B cell (primary cell): ENCODE data around the gene NKX6-2. TPM values are rescaled to one million over a fixed set of nuclear protein-coding genes. Genes with fewer than 3 reads are reported as not detected.
"Not testable (repeated sequence)": the region's sequence is repeated elsewhere in the genome, so short reads cannot be mapped to it uniquely, and the experiment has no call there.

Source experiments
- ATAC-seq: fragments of 200-7000 bp; cut with Tn5 transposase; one replicate; pipeline ENCODE4 v1.10.0; 2021; ENCODE audit warnings: low read depth, mild to moderate bottlenecking, moderate number of reproducible peaks, moderate library complexity
- CTCF ChIA-PET: fragments of 350-600 bp; sonication (Branson Sonifier 250); formaldehyde crosslinking; loops from one replicate; lab custom pipeline; 2021; ENCODE audit warnings: antibody characterized with exemption, inconsistent platforms; lab: Charles Lee
- POLR2A ChIA-PET: fragments of 350-600 bp; sonication (Branson Sonifier 250); formaldehyde crosslinking; loops from one replicate; lab custom pipeline; 2021; ENCODE audit warnings: antibody characterized with exemption; lab: Charles Lee
- DNase-seq: peaks from one replicate; pipeline ENCODE4 v3.0.0; 2013
- H2AFZ ChIP-seq: 2 replicates; pipeline ENCODE4 v1.6.1; 2012; ENCODE audit warnings: mild to moderate bottlenecking, low read depth, low read length; ENCODE audit not compliant: insufficient read depth, poor library complexity, severe bottlenecking
- H3K27ac ChIP-seq, 2 donors: 1 replicate in 1 of 2; 2 replicates in 1 of 2; pipeline ENCODE4 v1.5.1; 2012 to 2013; ENCODE audit warnings: low read length in 2 of 2, mild to moderate bottlenecking in 2 of 2, moderate library complexity in 1 of 2
- H3K27me3 ChIP-seq, 4 experiments: fragments of 200-600 bp in 1 of 4; sonication (generic) in 1 of 4; replicated peaks in 1 of 4; 1 replicate in 2 of 4; 2 replicates in 2 of 4; pipeline versions ENCODE4 v1.6.1 to v1.7.0; 2013 to 2016; ENCODE audit warnings: low read length in 3 of 4, mild to moderate bottlenecking in 2 of 4, mixed read lengths in 1 of 4, moderate library complexity in 1 of 4; ENCODE audit not compliant: insufficient read depth in 4 of 4, control insufficient read depth in 3 of 4; ENCODE audit errors: control extremely low read depth in 1 of 4
- H3K36me3 ChIP-seq, 2 experiments: replicated peaks in 1 of 2; 1 replicate in 1 of 2; 2 replicates in 1 of 2; pipeline versions ENCODE4 v1.6.1 to v1.7.1; 2013; ENCODE audit warnings: low read length in 1 of 2; ENCODE audit not compliant: insufficient read depth in 2 of 2, control insufficient read depth in 1 of 2; ENCODE audit errors: control extremely low read depth in 1 of 2, extremely low read depth in 1 of 2
- H3K4me1 ChIP-seq, 2 donors: fragments of 200-600 bp in 1 of 2; sonication (generic) in 1 of 2; 1 replicate in 1 of 2; 2 replicates in 1 of 2; pipeline versions ENCODE4 v1.5.1 to v1.6.1; 2013 to 2017; ENCODE audit warnings: low read length in 2 of 2; ENCODE audit not compliant: control insufficient read depth in 2 of 2, insufficient read depth in 2 of 2
- H3K4me2 ChIP-seq: replicated peaks from 2 replicates; pipeline ENCODE3; 2012; ENCODE audit warnings: mild to moderate bottlenecking, low read depth, low read length; ENCODE audit not compliant: poor library complexity, severe bottlenecking
- H3K4me3 ChIP-seq, 5 experiments: fragments of 200-600 bp in 1 of 5; sonication (generic) in 1 of 5; 1 replicate in 3 of 5; 2 replicates in 2 of 5; pipeline versions ENCODE4 v1.5.1 to v1.7.0; 2011 to 2016; ENCODE audit warnings: low read length in 4 of 5, mild to moderate bottlenecking in 4 of 5, low read depth in 2 of 5, control low read depth in 1 of 5, moderate library complexity in 1 of 5; ENCODE audit not compliant: insufficient read depth in 1 of 5; ENCODE audit errors: control extremely low read depth in 1 of 5, extremely low read depth in 1 of 5
- H3K79me2 ChIP-seq: fragments of 200-600 bp; sonication (generic); one replicate; pipeline ENCODE4 v1.6.0; 2016; ENCODE audit warnings: low read length; ENCODE audit not compliant: control insufficient read depth, insufficient read depth
- H3K9ac ChIP-seq: fragments of 200-600 bp; sonication (generic); 2 replicates; pipeline ENCODE4 v1.6.1; 2017; ENCODE audit warnings: mild to moderate bottlenecking, low read length, moderate library complexity
- H3K9me3 ChIP-seq, 3 donors: one replicate each; pipeline versions ENCODE4 v1.6.1 to v1.7.1; 2013; ENCODE audit warnings: low read length in 2 of 3; ENCODE audit not compliant: control insufficient read depth in 2 of 3, insufficient read depth in 1 of 3; ENCODE audit errors: control extremely low read depth in 1 of 3
- H4K20me1 ChIP-seq: 2 replicates; pipeline ENCODE4 v1.6.0; 2012; ENCODE audit warnings: mild to moderate bottlenecking, low read length; ENCODE audit not compliant: insufficient read depth, control insufficient read depth, poor library complexity, severe bottlenecking
- H3K27ac Mint-ChIP-seq: one replicate; pipeline ENCODE4 v1.8.0; 2021; ENCODE audit warnings: mixed read lengths
- H3K27me3 Mint-ChIP-seq: one replicate; pipeline ENCODE4 v1.8.0; 2021; ENCODE audit warnings: mixed read lengths
- H3K4me1 Mint-ChIP-seq: one replicate; pipeline ENCODE4 v1.8.0; 2021; ENCODE audit warnings: mixed read lengths
- H3K4me3 Mint-ChIP-seq: one replicate; pipeline ENCODE4 v1.8.0; 2021; ENCODE audit warnings: mixed read lengths
- H3K9me3 Mint-ChIP-seq: one replicate; pipeline ENCODE4 v1.8.0; 2022; ENCODE audit warnings: mixed read lengths; ENCODE audit not compliant: insufficient read depth
- EZH2 ChIP-seq: IDR thresholded peaks from 2 replicates; pipeline ENCODE4 v1.6.1; 2012; ENCODE audit warnings: borderline replicate concordance, low read depth, mild to moderate bottlenecking, moderate library complexity, low read length; ENCODE audit not compliant: insufficient read depth, poor library complexity, severe bottlenecking
- WGBS: methylation state at CpG from one replicate; pipeline ENCODE4 v1.1.5; 2013; ENCODE audit warnings: missing lambda C conversion rate; ENCODE audit not compliant: insufficient coverage; 5-methylcytosine and 5-hydroxymethylcytosine counted together
- intact Hi-C: fragments of 100-400 bp; cut with micrococcal nuclease; formaldehyde crosslinking; loops from one replicate; pipeline ENCODE4 v1.10.0; 2022
- polyA plus RNA-seq: library from polyadenylated mRNA; depleted of rRNA; stranded (reverse); fragments of >200 nt; gene quantifications from 2 replicates; pipeline ENCODE4 v1.2.3, GENCODE V29; 2012
- total RNA-seq, 2 donors: library from RNA; stranded (reverse); fragments of 120-200 nt in 1 of 2; gene quantifications; 1 replicate in 1 of 2; 2 replicates in 1 of 2; pipeline versions ENCODE4 v1.2.3 to v1.2.4, GENCODE V29; 2013 to 2022
- TF ChIP-seq, protein P1 (sequence below): fragments of 200-600 bp; IDR thresholded peaks from one replicate; pipeline ENCODE4 v1.8.0; 2022; ENCODE audit warnings: antibody characterized with exemption, mild to moderate bottlenecking

Gene NKX6-2
- total and polyA plus RNA-seq, 2 donors (not counting 1 experiment from before 2014, with no cell fraction given), result not detected

DNA sequence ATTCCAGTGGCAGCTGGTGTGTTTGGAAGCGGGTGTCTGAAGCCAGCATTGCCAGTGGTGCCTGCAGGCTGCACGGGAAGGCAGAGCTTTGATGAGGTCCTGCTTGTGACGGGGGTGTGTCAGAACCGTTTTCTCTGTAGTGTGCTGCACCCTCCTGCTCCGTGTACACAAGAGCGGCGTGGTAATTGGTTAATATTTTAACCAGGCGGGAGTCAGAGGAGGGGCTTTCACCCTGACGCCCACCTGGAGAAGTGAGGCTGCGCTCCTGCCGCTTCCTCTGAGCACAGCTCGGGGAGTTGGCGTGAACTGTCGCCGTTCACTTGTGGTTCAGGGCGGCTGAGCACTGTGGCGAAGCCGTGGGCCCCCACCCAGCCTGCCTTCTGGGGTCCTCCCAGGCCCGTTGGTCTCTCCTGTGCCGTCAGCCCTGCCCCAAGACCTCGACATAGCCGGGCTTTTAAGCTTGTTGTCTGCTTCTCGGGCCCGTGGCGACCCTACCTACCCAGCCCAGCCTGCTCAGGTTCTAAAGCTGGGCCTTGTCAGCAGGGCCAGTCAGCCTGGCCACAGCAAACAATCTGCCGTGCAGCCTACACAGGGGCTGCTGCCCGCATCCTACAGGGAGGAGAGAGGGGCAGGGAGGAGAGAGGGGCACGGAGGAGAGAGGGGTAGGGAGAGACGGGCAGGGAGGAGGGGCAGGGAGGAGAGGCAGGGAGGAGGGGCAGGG is 11.6 kb downstream of the NKX6-2 start:
- H3K27me3 ChIP-seq, result no peaks in the 10 kb centered on the region
- peaks cover 36% of the 10 kb centered on the region for H4K20me1 ChIP-seq
- CTCF ChIA-PET, result no interaction called here
- no peak overlapping the region for H3K9ac ChIP-seq
- peaks cover 0 to 39% of the 10 kb centered on the region in 2 experiments for H3K36me3 ChIP-seq
- POLR2A ChIA-PET, result no interaction called here
- no peak overlapping the region for H3K4me3 ChIP-seq
- no peak overlapping the region for H3K27ac ChIP-seq
- H3K4me3 Mint-ChIP-seq, result no peak overlapping the region
- intact Hi-C loops, result no loop called here
- TF ChIP-seq, protein P1, sequence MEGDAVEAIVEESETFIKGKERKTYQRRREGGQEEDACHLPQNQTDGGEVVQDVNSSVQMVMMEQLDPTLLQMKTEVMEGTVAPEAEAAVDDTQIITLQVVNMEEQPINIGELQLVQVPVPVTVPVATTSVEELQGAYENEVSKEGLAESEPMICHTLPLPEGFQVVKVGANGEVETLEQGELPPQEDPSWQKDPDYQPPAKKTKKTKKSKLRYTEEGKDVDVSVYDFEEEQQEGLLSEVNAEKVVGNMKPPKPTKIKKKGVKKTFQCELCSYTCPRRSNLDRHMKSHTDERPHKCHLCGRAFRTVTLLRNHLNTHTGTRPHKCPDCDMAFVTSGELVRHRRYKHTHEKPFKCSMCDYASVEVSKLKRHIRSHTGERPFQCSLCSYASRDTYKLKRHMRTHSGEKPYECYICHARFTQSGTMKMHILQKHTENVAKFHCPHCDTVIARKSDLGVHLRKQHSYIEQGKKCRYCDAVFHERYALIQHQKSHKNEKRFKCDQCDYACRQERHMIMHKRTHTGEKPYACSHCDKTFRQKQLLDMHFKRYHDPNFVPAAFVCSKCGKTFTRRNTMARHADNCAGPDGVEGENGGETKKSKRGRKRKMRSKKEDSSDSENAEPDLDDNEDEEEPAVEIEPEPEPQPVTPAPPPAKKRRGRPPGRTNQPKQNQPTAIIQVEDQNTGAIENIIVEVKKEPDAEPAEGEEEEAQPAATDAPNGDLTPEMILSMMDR, result no peak
- no peak for TF ChIP-seq EZH2
- no peak overlapping the region for H3K27ac Mint-ChIP-seq
- no peak for DNase-seq
- no peaks in the 10 kb centered on the region for H3K9me3 Mint-ChIP-seq
- H3K79me2 ChIP-seq, result no peaks in the 10 kb centered on the region
- H3K4me2 ChIP-seq, result no peak overlapping the region
- H2AFZ ChIP-seq, result no peak overlapping the region
- WGBS, result 97% methylated on average over 27 of the region's 29 CpGs
- peaks cover 0 to 28% (median 0%) of the 10 kb centered on the region in 3 donors for H3K9me3 ChIP-seq
- H3K27me3 Mint-ChIP-seq, result no peaks in the 10 kb centered on the region
- ATAC-seq, result no peak
- no peaks in the 10 kb centered on the region for H3K4me1 ChIP-seq
- no peaks in the 10 kb centered on the region for H3K4me1 Mint-ChIP-seq

GRCh38 chr10:132772816-132773215 is 13.1 kb downstream of the NKX6-2 start:
- DNase-seq, H3K79me2 ChIP-seq, H3K9me3 Mint-ChIP-seq, H2AFZ ChIP-seq, CTCF ChIA-PET, H3K4me1 ChIP-seq, H3K27me3 Mint-ChIP-seq, intact Hi-C loops, H3K4me1 Mint-ChIP-seq, POLR2A ChIA-PET, H3K27ac Mint-ChIP-seq, H3K4me3 Mint-ChIP-seq, H3K27me3 ChIP-seq, ATAC-seq, H3K4me2 ChIP-seq, H3K9ac ChIP-seq, H3K27ac ChIP-seq, H3K4me3 ChIP-seq: not testable (repeated sequence)
- Histone ChIP-seq H3K9me3 (peaks cover 0 to 28% (median 0%) of the 10 kb centered on the region in 3 donors), H3K36me3 (peaks cover 0 to 37% of the 10 kb centered on the region in 2 experiments), H4K20me1 (peaks cover 29% of the 10 kb centered on the region)
- 98% methylated on average over 18 of the region's 25 CpGs for WGBS
